Liver (tissue), 9 donors: ENCODE data around the gene NIPBL. TPM values are rescaled to one million over a fixed set of nuclear protein-coding genes. Genes with fewer than 3 reads are reported as not detected.
A peak's percentile ranks its signal among the peaks of the same experiment; 100 is the strongest.

Experiments
- DNase-seq: peaks from one replicate; pipeline ENCODE4 v3.0.0-alpha.2; 2017; ENCODE audit warnings: low spot score
- H3K27ac ChIP-seq, 2 donors: one replicate each; pipeline ENCODE4 v1.7.0; 2013; ENCODE audit warnings: inconsistent platforms in 2 of 2, low read length in 2 of 2, control low read depth in 1 of 2, low read depth in 1 of 2, mild to moderate bottlenecking in 1 of 2
- H3K27me3 ChIP-seq, 4 donors: one replicate each; pipeline versions ENCODE4 v1.6.1 to v1.7.0; 2013; ENCODE audit warnings: low read length in 3 of 4, inconsistent platforms in 1 of 4, mild to moderate bottlenecking in 1 of 4, moderate library complexity in 1 of 4; ENCODE audit not compliant: control insufficient read depth in 4 of 4, insufficient read depth in 4 of 4
- H3K36me3 ChIP-seq, 4 donors: one replicate each; pipeline versions ENCODE4 v1.6.1 to v1.7.0; 2013; ENCODE audit warnings: low read length in 3 of 4, mild to moderate bottlenecking in 3 of 4, low read depth in 1 of 4, moderate library complexity in 1 of 4; ENCODE audit not compliant: control insufficient read depth in 4 of 4, insufficient read depth in 3 of 4
- H3K4me1 ChIP-seq, 4 donors: one replicate each; pipeline versions ENCODE4 v1.6.1 to v1.7.0; 2013; ENCODE audit warnings: low read length in 3 of 4, mild to moderate bottlenecking in 3 of 4, moderate library complexity in 1 of 4; ENCODE audit not compliant: control insufficient read depth in 4 of 4, insufficient read depth in 4 of 4
- H3K4me3 ChIP-seq, 3 donors: one replicate each; pipeline versions ENCODE4 v1.6.1 to v1.7.0; 2013; ENCODE audit warnings: low read length in 3 of 3, control low read depth in 1 of 3, low read depth in 1 of 3, mild to moderate bottlenecking in 1 of 3
- H3K9ac ChIP-seq, 2 donors: one replicate each; pipeline ENCODE4 v1.7.0; 2013; ENCODE audit warnings: low read length in 2 of 2, mild to moderate bottlenecking in 2 of 2, moderate library complexity in 2 of 2, control low read depth in 1 of 2, low read depth in 1 of 2
- H3K9me3 ChIP-seq, 4 donors: one replicate each; pipeline versions ENCODE4 v1.6.1 to v1.7.0; 2013; ENCODE audit warnings: low read length in 3 of 4; ENCODE audit not compliant: control insufficient read depth in 4 of 4
- ATF3 ChIP-seq: IDR thresholded peaks from 2 replicates; pipeline ENCODE4 v1.6.1; 2016; ENCODE audit warnings: antibody characterized with exemption
- CTCF ChIP-seq: fragments of 150-350 bp; IDR thresholded peaks from 2 replicates; pipeline ENCODE4 v1.5.1; 2017; ENCODE audit warnings: improper control_type of control experiment, low read depth, low read length; ENCODE audit not compliant: missing input control
- EGR1 ChIP-seq, 2 donors: IDR thresholded peaks; 2 replicates each; pipeline ENCODE4 v1.6.1; 2016 to 2018; ENCODE audit warnings: antibody characterized with exemption in 2 of 2, low read depth in 2 of 2
- FOXA2 ChIP-seq: IDR thresholded peaks from 2 replicates; pipeline ENCODE4 v1.6.1; 2016; ENCODE audit warnings: antibody characterized with exemption
- GABPA ChIP-seq, 2 donors: IDR thresholded peaks in 1 of 2; conservative IDR thresholded peaks in 1 of 2; 2 replicates each; pipeline ENCODE4 v1.6.1; 2016; ENCODE audit warnings: antibody characterized with exemption in 2 of 2, mild to moderate bottlenecking in 1 of 2, moderate library complexity in 1 of 2
- MAX ChIP-seq: IDR thresholded peaks from 2 replicates; pipeline ENCODE4 v1.6.1; 2016; ENCODE audit warnings: antibody characterized with exemption
- RAD21 ChIP-seq, 2 donors: IDR thresholded peaks; 2 replicates each; pipeline ENCODE4 v1.6.1; 2016; ENCODE audit warnings: antibody characterized with exemption in 2 of 2, mild to moderate bottlenecking in 2 of 2
- RXRA ChIP-seq, 2 donors: IDR thresholded peaks; 2 replicates each; pipeline ENCODE4 v1.6.1; 2017 to 2018; ENCODE audit warnings: antibody characterized with exemption in 2 of 2, mild to moderate bottlenecking in 1 of 2
- YY1 ChIP-seq: IDR thresholded peaks from 2 replicates; pipeline ENCODE4 v1.6.1; 2016; ENCODE audit warnings: antibody characterized with exemption, mild to moderate bottlenecking
- ZBTB33 ChIP-seq: IDR thresholded peaks from 2 replicates; pipeline ENCODE4 v1.6.1; 2016; ENCODE audit warnings: antibody characterized with exemption
- WGBS: extraction: QIAGEN DNeasy Blood & Tissue Kit; methylation state at CpG from one replicate; pipeline ENCODE4 v1.1.7; 2013; 5-methylcytosine and 5-hydroxymethylcytosine counted together
- polyA plus RNA-seq, 2 donors: library from polyadenylated mRNA; stranded (reverse) in 1 of 2; unstranded in 1 of 2; fragments of 200-250 nt in 1 of 2; fragments of >200 nt in 1 of 2; fragmentation: Nextera tagmentation in 1 of 2; extraction: Ambion mirVana in 1 of 2; gene quantifications; one replicate each; pipeline versions ENCODE4 v1.2.1 to v1.2.3, GENCODE V29; 2013 to 2015
- total RNA-seq, 2 donors: library from RNA; depleted of rRNA; stranded (reverse); fragments of >200 nt; gene quantifications; one replicate each; pipeline ENCODE4 v1.2.3, GENCODE V29; 2014
- donor health status: healthy.
- donor health status: healthy.
- donor health status: healthy.
- donor health status: healthy.
- donor health status: healthy.

NIPBL gene
- total and polyA plus RNA-seq, 4 donors: 4.9 to 30.3 (median 21.0) TPM

- WGBS: under 1% methylated on average over 47 of the region's 47 CpGs
- H3K27ac ChIP-seq: peak overlapping the region; percentile 98 to 99
- H3K9ac ChIP-seq: peak overlapping the region; percentile 94 to 96
- DNase-seq: peak; percentile 82
- H3K9me3 ChIP-seq: no peaks in the 10 kb centered on the region
- H3K27me3 ChIP-seq: no peaks in the 10 kb centered on the region
- peak; percentile 38 for TF ChIP-seq CTCF
- TF ChIP-seq RXRA (IDR thresholded peaks at IDR 0.05): no peak
- no peak for TF ChIP-seq EGR1 (IDR thresholded peaks at IDR 0.05; ENCODE audit: low read depth in 2 of 2)
- TF ChIP-seq YY1: peak; percentile 81
- peak; percentile 36 to 44 for TF ChIP-seq RAD21 (IDR thresholded peaks at IDR 0.05)
- peak overlapping the region; percentile 93 to 96 (median 95) for H3K4me3 ChIP-seq
- peaks cover 2 to 40% (median 32%) of the 10 kb centered on the region in 4 donors for H3K4me1 ChIP-seq
- H3K36me3 ChIP-seq: no peaks in the 10 kb centered on the region
These were observed 725 bp upstream of the NIPBL start for GRCh38 chr5:36875790-36876298.

- peak overlapping the region; percentile 81 to 96 (median 91) for H3K4me3 ChIP-seq
- no peaks in the 10 kb centered on the region for H3K36me3 ChIP-seq
- H3K9ac ChIP-seq: peak overlapping the region; percentile 97 to 100
- peaks cover 2 to 46% (median 39%) of the 10 kb centered on the region in 4 donors for H3K4me1 ChIP-seq
- peak; percentile 81 for DNase-seq
- no peaks in the 10 kb centered on the region for H3K9me3 ChIP-seq
- no peaks in the 10 kb centered on the region for H3K27me3 ChIP-seq
- WGBS: under 1% methylated on average over 57 of the region's 57 CpGs
- H3K27ac ChIP-seq: peak overlapping the region; percentile 98 to 99
- TF ChIP-seq MAX (no peak), ZBTB33 (no peak), GABPA (IDR thresholded peaks at IDR 0.05 in 1 of 2, conservative IDR thresholded peaks at IDR 0.05 in 1 of 2) (peak in 1 of 2 donors; percentile 18), YY1 (peak; percentile 32), FOXA2 (no peak)
These were observed 547 bp downstream of the NIPBL start for GRCh38 chr5:36876965-36877666.

GRCh38 chr5:36877667-36878391 is 1.3 kb downstream of the NIPBL start:
- H3K4me1 ChIP-seq: peaks cover 2 to 49% (median 40%) of the 10 kb centered on the region in 4 donors
- H3K36me3 ChIP-seq: no peaks in the 10 kb centered on the region
- DNase-seq: no peak
- peak overlapping the region; percentile 97 to 100 for H3K9ac ChIP-seq
- H3K27me3 ChIP-seq: no peaks in the 10 kb centered on the region
- peak overlapping the region; percentile 81 to 96 (median 91) for H3K4me3 ChIP-seq
- WGBS: under 1% methylated on average over 11 of the region's 11 CpGs
- peak overlapping the region; percentile 98 to 99 for H3K27ac ChIP-seq
- H3K9me3 ChIP-seq: no peaks in the 10 kb centered on the region
- TF ChIP-seq ATF3: no peak
- peak; percentile 5 to 15 for TF ChIP-seq GABPA (IDR thresholded peaks at IDR 0.05 in 1 of 2, conservative IDR thresholded peaks at IDR 0.05 in 1 of 2)
